Gastrocnemius medialis (tissue), 4 donors: ENCODE results near the gene IL26.

Experiments
- POLR2A ChIP-seq, 2 donors: fragments of 450-650 bp; IDR thresholded peaks; one replicate each; pipeline ENCODE4 v1.6.1; 2017; ENCODE audit warnings: antibody characterized with exemption in 2 of 2, mild to moderate bottlenecking in 2 of 2, moderate library complexity in 2 of 2
- TF ChIP-seq, protein P1 (sequence below), 5 experiments: fragments of 450-650 bp in 3 of 5; fragments of 200-600 bp in 2 of 5; sonication (generic) in 2 of 5; IDR thresholded peaks in 4 of 5; conservative IDR thresholded peaks in 1 of 5; 1 replicate in 4 of 5; 2 replicates in 1 of 5; pipeline ENCODE4 v1.5.1; 2016 to 2019; ENCODE audit warnings: antibody characterized with exemption in 5 of 5, mild to moderate bottlenecking in 3 of 5, moderate library complexity in 3 of 5

GRCh38 chr12:68267892-68268396 is 42.3 kb upstream of the IL26 start:
- TF ChIP-seq, protein P1, sequence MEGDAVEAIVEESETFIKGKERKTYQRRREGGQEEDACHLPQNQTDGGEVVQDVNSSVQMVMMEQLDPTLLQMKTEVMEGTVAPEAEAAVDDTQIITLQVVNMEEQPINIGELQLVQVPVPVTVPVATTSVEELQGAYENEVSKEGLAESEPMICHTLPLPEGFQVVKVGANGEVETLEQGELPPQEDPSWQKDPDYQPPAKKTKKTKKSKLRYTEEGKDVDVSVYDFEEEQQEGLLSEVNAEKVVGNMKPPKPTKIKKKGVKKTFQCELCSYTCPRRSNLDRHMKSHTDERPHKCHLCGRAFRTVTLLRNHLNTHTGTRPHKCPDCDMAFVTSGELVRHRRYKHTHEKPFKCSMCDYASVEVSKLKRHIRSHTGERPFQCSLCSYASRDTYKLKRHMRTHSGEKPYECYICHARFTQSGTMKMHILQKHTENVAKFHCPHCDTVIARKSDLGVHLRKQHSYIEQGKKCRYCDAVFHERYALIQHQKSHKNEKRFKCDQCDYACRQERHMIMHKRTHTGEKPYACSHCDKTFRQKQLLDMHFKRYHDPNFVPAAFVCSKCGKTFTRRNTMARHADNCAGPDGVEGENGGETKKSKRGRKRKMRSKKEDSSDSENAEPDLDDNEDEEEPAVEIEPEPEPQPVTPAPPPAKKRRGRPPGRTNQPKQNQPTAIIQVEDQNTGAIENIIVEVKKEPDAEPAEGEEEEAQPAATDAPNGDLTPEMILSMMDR (IDR thresholded peaks at IDR 0.05 in 4 of 5, conservative IDR thresholded peaks at IDR 0.05 in 1 of 5), result no peak
- no peak for TF ChIP-seq POLR2A (IDR thresholded peaks at IDR 0.05)
